ENCODE measurements around the gene RGMA. TPM values are rescaled to one million over a fixed set of nuclear protein-coding genes. Genes with fewer than 3 reads are reported as not detected.

The RGMA gene
- total RNA-seq, 1 donor from 2014 or later, result 21.6 TPM

DNA sequence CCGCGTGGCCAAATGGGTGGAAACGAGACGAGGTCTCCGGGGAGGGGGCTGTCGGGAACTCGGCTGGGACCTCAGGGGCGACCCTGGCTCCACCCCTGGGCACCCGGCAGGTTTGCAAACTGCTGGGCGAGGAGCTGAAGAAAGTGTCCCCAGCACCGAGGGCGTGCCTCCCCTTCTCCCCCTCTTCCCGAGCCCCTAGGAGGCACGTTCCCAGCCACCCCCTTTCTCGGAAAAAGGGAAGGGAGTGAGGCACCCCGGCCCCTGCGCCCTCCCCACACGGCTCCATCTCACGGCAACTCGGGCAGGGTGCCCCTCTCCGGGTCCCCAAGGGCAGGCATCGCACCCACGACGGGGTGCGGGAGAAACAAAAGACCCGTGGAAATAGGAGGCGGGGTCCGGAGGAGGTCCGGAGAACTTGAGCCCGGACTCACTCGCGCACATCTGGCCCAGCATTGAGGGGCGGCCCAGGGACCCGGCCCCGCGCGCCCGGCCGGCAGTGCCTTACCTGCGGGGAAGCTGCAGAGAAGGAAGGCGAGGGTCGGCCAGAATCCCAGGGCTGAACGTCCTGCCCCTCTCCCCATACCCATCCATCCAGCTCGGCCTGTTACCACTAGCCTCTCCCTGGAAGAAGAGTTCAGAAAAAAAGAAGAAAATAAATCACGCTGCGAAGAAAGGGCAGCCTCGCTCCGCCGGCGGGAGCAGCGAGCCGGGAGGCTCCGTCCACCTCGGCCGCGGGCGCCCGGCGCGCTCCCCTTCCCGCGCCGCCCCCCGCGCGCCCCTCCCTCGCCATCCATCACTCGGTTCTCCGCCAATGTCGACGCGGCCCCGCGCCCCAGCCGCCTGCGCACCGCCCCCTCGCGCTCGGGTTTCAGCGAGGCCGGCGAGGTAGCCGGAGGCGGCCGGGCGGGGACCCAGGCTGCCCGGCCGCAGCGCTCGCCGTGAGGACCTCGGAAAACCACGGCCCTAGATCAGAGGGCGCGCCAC lies 16.3 kb downstream of the RGMA start:
- Histone ChIP-seq H3K36me3 (no peaks in the 10 kb centered on the region), H3K27me3 (no peaks in the 10 kb centered on the region), H3K4me1 (peaks cover 57% of the 10 kb centered on the region), H3K4me3 (peak overlapping the region; percentile 72 to 93), H3K27ac (peak overlapping the region; percentile 95), H3K9me3 (no peaks in the 10 kb centered on the region)
- TF ChIP-seq POLR2AphosphoS5 (IDR thresholded peaks at IDR 0.05; ENCODE audit: insufficient read depth in 1 of 2, low read depth in 1 of 2), result peak in 1 of 2 donors; percentile 46
- TF ChIP-seq, protein P1, sequence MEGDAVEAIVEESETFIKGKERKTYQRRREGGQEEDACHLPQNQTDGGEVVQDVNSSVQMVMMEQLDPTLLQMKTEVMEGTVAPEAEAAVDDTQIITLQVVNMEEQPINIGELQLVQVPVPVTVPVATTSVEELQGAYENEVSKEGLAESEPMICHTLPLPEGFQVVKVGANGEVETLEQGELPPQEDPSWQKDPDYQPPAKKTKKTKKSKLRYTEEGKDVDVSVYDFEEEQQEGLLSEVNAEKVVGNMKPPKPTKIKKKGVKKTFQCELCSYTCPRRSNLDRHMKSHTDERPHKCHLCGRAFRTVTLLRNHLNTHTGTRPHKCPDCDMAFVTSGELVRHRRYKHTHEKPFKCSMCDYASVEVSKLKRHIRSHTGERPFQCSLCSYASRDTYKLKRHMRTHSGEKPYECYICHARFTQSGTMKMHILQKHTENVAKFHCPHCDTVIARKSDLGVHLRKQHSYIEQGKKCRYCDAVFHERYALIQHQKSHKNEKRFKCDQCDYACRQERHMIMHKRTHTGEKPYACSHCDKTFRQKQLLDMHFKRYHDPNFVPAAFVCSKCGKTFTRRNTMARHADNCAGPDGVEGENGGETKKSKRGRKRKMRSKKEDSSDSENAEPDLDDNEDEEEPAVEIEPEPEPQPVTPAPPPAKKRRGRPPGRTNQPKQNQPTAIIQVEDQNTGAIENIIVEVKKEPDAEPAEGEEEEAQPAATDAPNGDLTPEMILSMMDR (IDR thresholded peaks at IDR 0.05), result no peak
- TF ChIP-seq POLR2A (IDR thresholded peaks at IDR 0.05), result peak in 1 of 2 donors; percentile 72
- intact Hi-C loops (cut with DNase I), result no loop called here
- no peak for DNase-seq (ENCODE audit: extremely low spot score in 2 of 2)

DNA sequence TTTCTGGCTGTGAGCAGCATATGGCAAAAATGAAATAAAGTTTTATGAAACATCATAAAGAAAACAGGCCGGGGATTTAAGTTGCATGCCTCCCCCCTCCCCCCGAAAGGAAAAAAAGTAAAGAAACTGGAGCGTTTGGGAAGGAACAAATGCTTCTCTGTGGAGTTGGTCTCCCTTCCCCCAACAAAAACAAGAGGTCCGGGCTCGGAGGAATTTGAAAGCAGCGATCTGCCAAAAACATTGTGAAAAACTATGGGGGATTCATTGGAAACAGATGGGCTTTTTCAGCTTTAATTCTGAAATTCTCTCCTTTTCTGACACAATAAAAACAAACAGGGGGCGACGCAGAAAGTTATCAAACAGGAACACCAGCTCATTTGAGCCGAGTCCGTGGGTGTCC lies 17.0 kb downstream of the RGMA start:
- Histone ChIP-seq H3K4me1 (peaks cover 64% of the 10 kb centered on the region), H3K9me3 (no peaks in the 10 kb centered on the region), H3K27ac (peak overlapping the region; percentile 95), H3K36me3 (no peaks in the 10 kb centered on the region), H3K27me3 (no peaks in the 10 kb centered on the region), H3K4me3 (peak overlapping the region; percentile 72 to 93)
- intact Hi-C loops (cut with DNase I), result no loop called here
- no peak for DNase-seq (ENCODE audit: extremely low spot score in 2 of 2)
- TF ChIP-seq, protein P1 (IDR thresholded peaks at IDR 0.05), result no peak

DNA sequence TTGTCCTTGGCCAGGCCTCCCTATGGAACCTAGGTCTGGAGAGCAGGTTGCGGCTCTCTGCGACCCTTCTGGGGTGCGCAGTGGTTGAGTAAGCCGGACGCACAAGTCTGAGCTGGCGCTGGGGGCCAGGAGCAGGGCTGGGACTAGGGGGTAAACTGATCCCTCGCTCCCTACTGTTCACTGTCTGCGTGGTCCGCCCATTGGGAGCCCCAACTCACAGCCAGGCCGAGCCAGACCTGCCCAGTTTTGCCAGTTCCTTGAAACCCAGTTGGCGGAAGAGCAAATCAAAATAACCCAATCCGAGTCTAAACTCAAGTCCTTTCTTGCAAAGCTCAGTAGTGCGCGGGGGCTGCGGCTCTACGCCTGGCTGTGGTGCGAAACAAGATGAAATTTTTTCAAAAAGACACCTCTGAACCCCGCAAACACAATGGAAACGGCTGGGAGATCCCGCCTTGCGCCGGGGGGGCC lies 17.5 kb downstream of the RGMA start:
- TF ChIP-seq POLR2AphosphoS5 (IDR thresholded peaks at IDR 0.05; ENCODE audit: insufficient read depth in 1 of 2, low read depth in 1 of 2), result no peak
- no peak for TF ChIP-seq POLR2A (IDR thresholded peaks at IDR 0.05)
- TF ChIP-seq, protein P1 (IDR thresholded peaks at IDR 0.05), result no peak
- Histone ChIP-seq H3K9me3 (no peaks in the 10 kb centered on the region), H3K36me3 (no peaks in the 10 kb centered on the region), H3K4me1 (peaks cover 69% of the 10 kb centered on the region), H3K27me3 (no peaks in the 10 kb centered on the region), H3K27ac (peak overlapping the region; percentile 95), H3K4me3 (peak overlapping the region; percentile 72 to 93)
- no peak for DNase-seq (ENCODE audit: extremely low spot score in 2 of 2)
- intact Hi-C loops (cut with DNase I), result no loop called here

DNA sequence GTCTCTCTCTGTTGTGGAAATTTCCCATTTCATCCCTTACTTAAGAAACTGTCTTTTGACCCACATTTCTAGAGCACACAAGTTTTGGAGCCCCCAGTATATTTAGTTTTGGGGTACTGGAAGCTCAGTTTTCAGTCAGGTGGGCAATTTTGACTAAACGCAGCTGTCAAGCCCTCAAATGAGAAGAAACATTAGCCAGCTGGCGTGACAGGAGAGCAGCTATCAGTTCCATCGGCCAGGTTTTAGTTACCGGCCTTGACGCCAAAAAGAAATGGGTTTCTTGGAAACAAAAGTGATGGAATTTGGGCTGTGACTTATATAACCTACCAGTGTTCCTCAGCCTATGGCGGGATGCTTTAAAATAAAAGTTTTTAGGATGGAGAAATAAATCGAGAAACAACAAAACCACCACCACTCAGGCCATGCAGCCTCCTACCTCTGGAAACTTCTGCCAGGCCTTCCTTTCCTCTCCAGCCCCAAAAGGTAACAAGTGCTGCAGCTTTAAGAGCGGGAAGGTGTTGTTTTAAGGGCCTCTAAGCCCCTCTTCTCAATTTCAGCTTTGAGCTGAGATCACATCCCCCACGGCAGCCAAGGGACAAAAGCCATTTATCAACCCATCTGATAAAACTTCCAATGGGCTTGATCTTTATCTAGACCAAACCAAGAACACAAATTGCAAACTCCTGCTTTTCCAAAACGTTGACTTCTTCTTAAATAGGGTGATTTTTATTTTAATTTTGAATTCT lies 18.3 kb downstream of the RGMA start:
- peaks cover 0 to 2% of the 10 kb centered on the region in 2 donors for H3K36me3 ChIP-seq
- H3K27me3 ChIP-seq, result no peaks in the 10 kb centered on the region
- peak overlapping the region; percentile 72 to 93 for H3K4me3 ChIP-seq
- TF ChIP-seq, protein P1 (IDR thresholded peaks at IDR 0.05), result no peak
- TF ChIP-seq POLR2AphosphoS5 (IDR thresholded peaks at IDR 0.05; ENCODE audit: insufficient read depth in 1 of 2, low read depth in 1 of 2) (no peak), POLR2A (IDR thresholded peaks at IDR 0.05) (no peak)
- intact Hi-C loops (cut with DNase I), result no loop called here
- no peak for DNase-seq (ENCODE audit: extremely low spot score in 2 of 2)
- H3K4me1 ChIP-seq, result peaks cover 72% of the 10 kb centered on the region
- peak overlapping the region; percentile 95 for H3K27ac ChIP-seq
- no peaks in the 10 kb centered on the region for H3K9me3 ChIP-seq

Measured in vagina (tissue), 2 donors.